MCF 10A (cell line): ENCODE data around the gene CMTR2. TPM values are rescaled to one million over a fixed set of nuclear protein-coding genes. Genes with fewer than 3 reads are reported as not detected.

ENCODE experiments used
- Bru-seq: library from RNA; stranded (reverse); fragments of 400-500 nt; gene quantifications from one replicate; lab custom pipeline; 2021; lab: Mats Ljungman, UMichigan
- BruChase-seq, 2 experiments: library from RNA; stranded (reverse); fragments of 400-500 nt; gene quantifications; one replicate each; lab custom pipeline; 2021; lab: Mats Ljungman, UMichigan
- BruUV-seq: library from RNA; stranded (reverse); fragments of 400-500 nt; replicated peaks from 2 replicates; lab custom pipeline; 2021; lab: Mats Ljungman, UMichigan
- CTCF ChIA-PET: fragments of 300-600 bp; sonication (Branson Sonifier 250); formaldehyde crosslinking; extraction: SDS; loops from one replicate; lab custom pipeline; 2021; ENCODE audit warnings: antibody characterized with exemption, inconsistent platforms; lab: Yijun Ruan, JAX
- POLR2A ChIA-PET: fragments of 300-600, 350-650 bp; sonication (Branson Sonifier 250); formaldehyde crosslinking; extraction: SDS; loops from one replicate; lab custom pipeline; 2020; ENCODE audit warnings: antibody characterized with exemption, inconsistent platforms; lab: Yijun Ruan, JAX
- DNase-seq: peaks from one replicate; pipeline ENCODE4 v3.0.0-alpha.2; 2018; ENCODE audit not compliant: unreplicated experiment
- H3K27ac Mint-ChIP-seq: one replicate; pipeline ENCODE4 v1.8.0; 2022; ENCODE audit warnings: mild to moderate bottlenecking, low read depth, mixed read lengths; ENCODE audit not compliant: unreplicated experiment
- H3K27me3 Mint-ChIP-seq: one replicate; pipeline ENCODE4 v1.8.0; 2022; ENCODE audit warnings: mixed read lengths; ENCODE audit not compliant: insufficient read depth, unreplicated experiment
- H3K36me3 Mint-ChIP-seq: one replicate; pipeline ENCODE4 v1.8.0; 2022; ENCODE audit warnings: mild to moderate bottlenecking, moderate library complexity, mixed read lengths; ENCODE audit not compliant: insufficient read depth, unreplicated experiment
- H3K4me1 Mint-ChIP-seq: one replicate; pipeline ENCODE4 v1.8.0; 2022; ENCODE audit warnings: mixed read lengths; ENCODE audit not compliant: insufficient read depth, unreplicated experiment
- H3K4me3 Mint-ChIP-seq: one replicate; pipeline ENCODE4 v1.8.0; 2022; ENCODE audit warnings: mild to moderate bottlenecking, moderate library complexity, mixed read lengths; ENCODE audit not compliant: unreplicated experiment
- H3K9me3 Mint-ChIP-seq: one replicate; pipeline ENCODE4 v1.8.0; 2022; ENCODE audit warnings: mixed read lengths; ENCODE audit not compliant: unreplicated experiment
- intact Hi-C: fragments of 100-400 bp; cut with micrococcal nuclease; formaldehyde crosslinking; loops from 2 replicates; pipeline ENCODE4 v1.14.1; 2022
- long read RNA-seq: library from polyadenylated mRNA; stranded (forward); transcript quantifications from one replicate; pipeline ENCODE4 v2.0.0, GENCODE V29; 2022
- total RNA-seq: library from RNA; stranded (reverse); gene quantifications from 2 replicates; pipeline ENCODE4 v1.2.3, GENCODE V29; 2022
- TF ChIP-seq, protein P1 (sequence below): fragments of 200-600 bp; IDR thresholded peaks from one replicate; pipeline ENCODE4 v1.8.0; 2022; ENCODE audit warnings: antibody characterized with exemption, mild to moderate bottlenecking; ENCODE audit not compliant: unreplicated experiment

CMTR2 gene
- total RNA-seq (25.6 and 27.7 TPM in 2 replicates), Bru-seq, nascent RNA (percentile 92 among the genes with signal in this experiment), BruChase-seq, experiment 1, labeled RNA remaining after a 6-hour chase (percentile 96 among the genes with signal in this experiment), BruChase-seq, experiment 2, labeled RNA remaining after a 2-hour chase (percentile 99 among the genes with signal in this experiment)
- long read RNA-seq, full-length matches to known transcripts = 37 of 51 reads
- long read RNA-seq, partial matches to known transcripts = 0 of 51 reads
- long read RNA-seq, other reads (novel, unspliced or antisense) = 14 of 51 reads

DNA sequence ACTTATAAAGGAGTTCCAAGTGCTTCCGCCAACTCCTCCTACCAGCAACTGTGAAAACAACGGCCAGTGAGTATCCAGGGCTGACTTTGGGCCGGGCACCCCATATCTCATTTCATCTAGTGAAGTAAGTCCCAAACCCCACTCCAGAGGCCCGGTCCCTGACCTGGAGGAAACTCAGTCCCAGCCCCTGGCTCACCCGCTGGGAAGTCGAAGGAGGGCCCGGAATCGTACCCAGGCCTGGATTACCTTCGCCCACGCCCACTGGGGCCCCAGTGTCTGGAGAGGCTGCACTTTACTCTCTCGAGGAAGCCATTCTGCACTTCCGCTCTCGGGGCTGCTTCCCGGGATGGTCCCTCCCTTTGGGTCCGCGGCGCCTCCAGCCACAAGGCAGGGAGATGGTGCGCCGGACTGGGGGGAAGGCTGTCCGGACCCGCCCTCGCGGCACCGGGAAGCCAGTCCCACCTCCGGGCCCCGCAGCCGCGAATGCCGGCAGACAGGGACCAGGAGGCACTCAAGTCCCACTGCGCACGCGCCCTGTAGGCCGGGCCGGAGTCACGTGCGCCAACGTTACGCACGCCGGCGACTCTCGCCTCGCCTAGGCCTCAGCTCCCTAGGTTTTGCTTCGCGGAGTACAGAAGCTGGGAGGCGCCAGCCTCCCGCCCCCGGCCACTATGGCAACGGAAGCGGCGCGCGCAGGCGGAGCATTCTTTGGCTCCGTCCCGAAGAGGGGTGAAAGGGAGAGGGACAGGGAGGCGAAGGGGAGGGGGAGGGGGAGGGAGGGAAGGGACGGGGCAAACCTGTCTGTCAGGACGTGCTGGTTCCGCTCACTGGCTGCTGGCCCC is at the start of gene CMTR2:
TSS of gene CMTR2 (minus strand) at position 513 of the 842 bp plus-strand sequence. CDS start 3,482 bp downstream, outside the sequence.
- no TSS peak for BruUV-seq
- TF ChIP-seq, protein P1, sequence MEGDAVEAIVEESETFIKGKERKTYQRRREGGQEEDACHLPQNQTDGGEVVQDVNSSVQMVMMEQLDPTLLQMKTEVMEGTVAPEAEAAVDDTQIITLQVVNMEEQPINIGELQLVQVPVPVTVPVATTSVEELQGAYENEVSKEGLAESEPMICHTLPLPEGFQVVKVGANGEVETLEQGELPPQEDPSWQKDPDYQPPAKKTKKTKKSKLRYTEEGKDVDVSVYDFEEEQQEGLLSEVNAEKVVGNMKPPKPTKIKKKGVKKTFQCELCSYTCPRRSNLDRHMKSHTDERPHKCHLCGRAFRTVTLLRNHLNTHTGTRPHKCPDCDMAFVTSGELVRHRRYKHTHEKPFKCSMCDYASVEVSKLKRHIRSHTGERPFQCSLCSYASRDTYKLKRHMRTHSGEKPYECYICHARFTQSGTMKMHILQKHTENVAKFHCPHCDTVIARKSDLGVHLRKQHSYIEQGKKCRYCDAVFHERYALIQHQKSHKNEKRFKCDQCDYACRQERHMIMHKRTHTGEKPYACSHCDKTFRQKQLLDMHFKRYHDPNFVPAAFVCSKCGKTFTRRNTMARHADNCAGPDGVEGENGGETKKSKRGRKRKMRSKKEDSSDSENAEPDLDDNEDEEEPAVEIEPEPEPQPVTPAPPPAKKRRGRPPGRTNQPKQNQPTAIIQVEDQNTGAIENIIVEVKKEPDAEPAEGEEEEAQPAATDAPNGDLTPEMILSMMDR = no peak
- ChIA-PET POLR2A (interaction anchor here (0.7 to 1.5 kb wide), 8 partner anchors 8 to 488 kb away, joined by 3 to 9 read pairs (median 4); partner anchors contain the start of gene VAC14), CTCF (interaction anchor here (0.6 to 1.0 kb wide), 4 partner anchors 13 to 69 kb away, joined by 3 to 4 read pairs (median 3); partner anchors contain the start of gene CALB2)
- H3K9me3 Mint-ChIP-seq = no peaks in the 10 kb centered on the region
- H3K27ac Mint-ChIP-seq = peak within 1 kb of the TSS; percentile 88
- H3K4me1 Mint-ChIP-seq = peaks cover 14% of the 10 kb centered on the region
- H3K27me3 Mint-ChIP-seq = peaks cover 26% of the 10 kb centered on the region
- intact Hi-C loops = no loop called here
- peak within 1 kb of the TSS; percentile 82 for H3K4me3 Mint-ChIP-seq
- peak; percentile 97 for DNase-seq
- H3K36me3 Mint-ChIP-seq = peaks cover 31% of the 10 kb centered on the region

DNA sequence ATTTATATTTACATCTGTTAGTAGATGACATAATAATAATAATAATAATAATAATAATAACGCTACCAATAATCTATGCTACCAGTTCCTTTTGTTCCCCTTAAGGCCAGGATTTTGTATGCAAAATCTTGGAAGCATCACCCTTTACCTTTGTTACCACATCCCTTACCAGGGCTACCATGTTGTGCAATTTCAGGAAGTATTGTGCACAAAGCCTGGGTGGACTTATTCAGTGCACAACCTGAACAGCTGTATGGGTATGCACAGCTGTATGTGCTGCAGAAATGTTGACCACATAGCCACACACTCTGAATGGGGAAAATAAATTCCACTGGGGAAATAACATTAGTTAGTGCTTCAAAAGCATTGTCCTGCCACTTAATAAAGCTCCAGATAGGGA is 49.4 kb upstream of the CMTR2 start:
- Mint-ChIP-seq H3K9me3 (peaks cover 10% of the 10 kb centered on the region), H3K27me3 (peaks cover 11% of the 10 kb centered on the region), H3K36me3 (no peaks in the 10 kb centered on the region), H3K4me1 (peaks cover 23% of the 10 kb centered on the region), H3K27ac (no peak overlapping the region), H3K4me3 (no peak overlapping the region)
- ChIA-PET CTCF (interaction anchor here (0.8 to 1.6 kb wide), 2 partner anchors 20 to 28 kb away, joined by 3 to 5 read pairs; partner anchors contain the start of gene CALB2), POLR2A (interaction anchor here (0.6 to 0.9 kb wide), 3 partner anchors 50 to 591 kb away, joined by 3 to 4 read pairs (median 3); partner anchors contain the start of gene CMTR2)
- intact Hi-C loops = no loop called here
- TF ChIP-seq, protein P1 = no peak
- no TSS peak for BruUV-seq
- DNase-seq = peak; percentile 56

GRCh38 chr16:71338193-71338592 is 49.0 kb upstream of the CMTR2 start:
- Mint-ChIP-seq H3K36me3 (no peaks in the 10 kb centered on the region), H3K4me3 (no peak overlapping the region), H3K27me3 (peaks cover 11% of the 10 kb centered on the region), H3K4me1 (peaks cover 23% of the 10 kb centered on the region), H3K9me3 (peaks cover 10% of the 10 kb centered on the region), H3K27ac (no peak overlapping the region)
- POLR2A ChIA-PET = interaction anchor here (0.6 to 1.4 kb wide), 4 partner anchors 10 to 559 kb away, joined by 3 to 5 read pairs (median 4); partner anchors contain the start of gene CMTR2
- DNase-seq = peak; percentile 83
- TF ChIP-seq, protein P1 = no peak
- CTCF ChIA-PET = interaction anchor here (1.6 to 1.9 kb wide), 2 partner anchors 19 to 28 kb away, joined by 5 read pairs; no protein-coding TSS in a partner anchor
- no TSS peak for BruUV-seq
- intact Hi-C loops = no loop called here
